ENCODE results near the gene FBRSL1.

- no peak for TF ChIP-seq POLR2A (IDR thresholded peaks at IDR 0.05; ENCODE audit: low read length)
- no peak for TF ChIP-seq GATA1 (IDR thresholded peaks at IDR 0.05; ENCODE audit: low read depth, low read length)
These were observed 39.4 kb upstream of the FBRSL1 start for GRCh38 chr12:132450418-132451171.

All from erythroblast (primary cell).